Activated CD4-positive, alpha-beta T cell treated with anti-CD3 and anti-CD28 coated beads, Interleukin-2, amount 50 U/mL, for 48 hours (primary cell): ENCODE data around the gene CARMIL3.
"Not testable (repeated sequence)": the region's sequence is repeated elsewhere in the genome, so short reads cannot be mapped to it uniquely, and the experiment has no call there.

ENCODE experiments used
- DNase-seq, 2 experiments: peaks; one replicate each; pipeline ENCODE4 v3.0.0-alpha.2; 2020

The CARMIL3 gene

DNA sequence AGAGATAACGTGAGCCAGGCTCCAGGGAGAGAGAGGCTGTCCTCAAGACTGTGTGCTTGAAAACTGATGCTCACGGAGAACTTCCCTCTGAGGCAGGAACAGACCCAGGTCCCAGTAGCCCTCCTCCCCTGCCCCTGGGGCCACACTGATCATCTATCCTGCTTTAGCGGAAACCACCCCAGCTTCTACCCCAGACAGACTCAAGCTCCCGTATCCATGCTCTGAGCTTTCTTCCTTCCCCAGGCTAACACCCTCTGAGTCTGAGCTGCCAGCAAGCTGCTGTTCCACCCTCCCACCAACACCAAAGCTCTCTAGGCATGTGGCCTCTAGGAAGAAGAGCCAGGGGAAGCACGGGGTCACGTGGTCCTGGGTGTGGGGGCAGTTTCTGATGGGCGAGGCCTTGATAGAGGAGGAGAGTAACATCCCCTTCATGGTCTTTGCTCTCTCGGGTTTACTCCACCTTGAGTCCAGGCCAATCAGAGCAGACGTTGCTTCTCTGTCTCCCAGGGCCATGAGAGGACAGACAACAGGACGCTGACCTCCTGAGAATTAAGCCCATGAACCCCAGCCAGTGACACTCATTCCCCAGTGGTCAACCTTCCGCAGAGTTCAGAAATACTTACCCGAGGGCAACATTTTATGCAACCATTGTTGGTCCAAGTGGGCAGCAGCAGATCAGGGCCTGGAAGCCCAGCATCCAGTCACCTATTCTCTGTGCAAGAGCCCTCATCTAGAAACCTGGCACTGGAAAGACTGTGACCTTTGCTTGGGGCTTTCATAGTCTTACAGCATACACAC lies 43.7 kb downstream of the CARMIL3 start:
- DNase-seq: peak; percentile 74 to 83

DNA sequence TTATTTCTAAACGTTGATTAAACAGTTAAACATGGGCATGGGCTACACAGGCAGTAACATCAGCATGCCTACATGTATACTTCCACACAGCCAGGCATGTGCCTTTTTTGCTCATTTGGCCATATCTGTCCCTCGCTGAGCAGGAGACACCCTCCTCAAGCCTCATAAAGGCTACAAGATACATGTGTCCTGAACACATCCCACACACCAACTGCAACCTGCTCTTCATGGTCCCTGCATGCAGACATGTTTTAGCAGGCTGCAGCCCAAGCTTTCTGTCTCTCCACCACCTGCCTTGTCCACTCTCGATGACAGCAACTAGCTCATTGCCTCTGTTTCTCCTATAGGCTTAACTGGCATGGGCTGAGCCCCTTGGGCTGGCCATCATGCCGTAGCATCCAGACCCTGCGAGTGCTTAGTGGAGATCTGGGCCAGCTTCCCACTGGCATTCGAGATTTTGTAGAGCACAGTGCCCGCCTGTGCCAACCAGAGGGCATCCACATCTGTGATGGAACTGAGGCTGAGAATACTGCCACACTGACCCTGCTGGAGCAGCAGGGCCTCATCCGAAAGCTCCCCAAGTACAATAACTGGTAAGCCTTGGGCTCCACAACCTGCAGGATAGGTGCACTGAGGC lies 44.9 kb downstream of the CARMIL3 start:
- DNase-seq: no peak

DNA sequence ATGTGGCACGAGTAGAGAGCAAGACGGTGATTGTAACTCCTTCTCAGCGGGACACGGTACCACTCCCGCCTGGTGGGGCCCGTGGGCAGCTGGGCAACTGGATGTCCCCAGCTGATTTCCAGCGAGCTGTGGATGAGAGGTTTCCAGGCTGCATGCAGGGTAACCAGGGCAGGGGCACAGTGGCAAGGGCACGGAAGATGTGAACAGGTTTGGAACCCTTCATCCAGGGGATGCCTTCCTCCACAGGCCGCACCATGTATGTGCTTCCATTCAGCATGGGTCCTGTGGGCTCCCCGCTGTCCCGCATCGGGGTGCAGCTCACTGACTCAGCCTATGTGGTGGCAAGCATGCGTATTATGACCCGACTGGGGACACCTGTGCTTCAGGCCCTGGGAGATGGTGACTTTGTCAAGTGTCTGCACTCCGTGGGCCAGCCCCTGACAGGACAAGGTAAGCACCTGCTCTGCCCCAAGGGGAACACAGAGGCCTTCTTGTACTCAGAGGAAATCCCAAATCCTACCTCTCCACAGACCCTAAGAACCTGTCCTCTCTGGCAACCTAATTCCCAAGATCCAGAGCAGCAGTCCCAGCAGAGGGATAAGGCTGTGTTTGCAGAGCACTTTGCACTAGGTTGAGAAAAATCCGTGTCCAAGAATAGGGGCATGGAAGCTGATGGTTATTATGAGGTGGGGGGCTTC lies 46.6 kb downstream of the CARMIL3 start:
- no peak for DNase-seq

DNA sequence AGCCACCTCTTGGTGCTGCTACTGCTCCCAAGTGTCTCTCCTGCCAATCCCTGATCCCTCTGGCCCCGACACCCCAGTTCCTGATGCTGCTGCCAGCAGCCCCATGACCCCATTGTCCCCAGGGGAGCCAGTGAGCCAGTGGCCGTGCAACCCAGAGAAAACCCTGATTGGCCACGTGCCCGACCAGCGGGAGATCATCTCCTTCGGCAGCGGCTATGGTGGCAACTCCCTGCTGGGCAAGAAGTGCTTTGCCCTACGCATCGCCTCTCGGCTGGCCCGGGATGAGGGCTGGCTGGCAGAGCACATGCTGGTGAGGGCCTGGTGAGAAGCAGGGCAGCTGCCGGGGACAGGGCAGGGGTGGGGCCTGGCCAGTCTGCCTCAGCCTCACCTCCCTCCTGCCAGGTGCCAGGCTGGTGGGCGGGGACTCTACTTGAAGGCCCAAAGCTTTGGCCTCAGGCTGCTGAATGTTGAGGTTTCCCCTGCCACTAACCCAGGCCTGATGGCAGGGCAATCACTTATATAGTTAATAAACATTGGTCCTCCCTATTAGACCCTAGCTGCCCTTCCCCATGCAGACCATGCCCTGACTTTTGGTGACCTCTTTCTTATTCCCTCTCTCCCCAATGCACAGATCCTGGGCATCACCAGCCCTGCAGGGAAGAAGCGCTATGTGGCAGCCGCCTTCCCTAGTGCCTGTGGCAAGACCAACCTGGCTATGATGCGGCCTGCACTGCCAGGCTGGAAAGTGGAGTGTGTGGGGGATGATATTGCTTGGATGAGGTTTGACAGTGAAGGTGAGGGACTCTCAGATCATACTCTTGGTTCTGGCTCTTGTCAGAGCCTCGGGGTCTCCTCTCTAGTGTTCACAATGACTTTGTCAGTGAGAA lies 47.4 kb downstream of the CARMIL3 start:
- DNase-seq: no peak

DNA sequence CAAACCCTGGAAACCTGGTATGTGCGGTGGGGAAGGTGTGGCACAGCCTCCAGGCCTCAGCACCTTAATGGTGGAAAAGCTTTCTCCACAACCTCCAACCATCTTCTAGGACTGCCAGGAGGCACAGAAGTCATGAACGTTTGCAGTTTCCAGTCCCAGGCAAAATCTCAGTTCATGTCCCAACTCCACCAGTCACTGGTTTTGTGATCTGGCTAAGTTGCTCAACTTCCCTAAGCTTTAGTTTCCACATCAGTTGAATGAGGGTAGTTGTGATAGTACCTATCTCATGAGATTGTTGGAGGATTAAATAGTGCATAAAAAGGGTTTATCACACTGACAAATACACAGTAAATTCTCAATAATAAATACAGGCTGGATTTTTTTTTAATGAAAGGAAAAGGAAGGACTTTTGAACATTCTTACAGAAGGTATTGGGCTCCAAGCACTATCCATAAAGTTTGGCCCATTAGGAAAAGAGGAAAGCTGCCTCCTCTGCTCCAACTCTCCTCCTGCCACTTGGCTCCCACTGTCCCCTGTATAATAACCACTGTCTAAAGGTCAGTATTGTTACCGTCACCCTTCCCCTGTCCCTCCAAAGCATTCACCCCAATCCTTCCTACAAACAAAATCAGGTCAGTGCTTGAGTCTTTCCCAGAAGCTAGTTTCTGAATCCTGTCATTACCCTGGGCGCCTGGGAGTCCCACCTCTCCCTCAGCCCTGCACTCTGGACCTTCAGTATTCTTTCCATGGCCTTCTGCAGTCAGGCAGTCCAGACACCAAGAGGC lies 48.6 kb downstream of the CARMIL3 start:
- DNase-seq: no peak

DNA sequence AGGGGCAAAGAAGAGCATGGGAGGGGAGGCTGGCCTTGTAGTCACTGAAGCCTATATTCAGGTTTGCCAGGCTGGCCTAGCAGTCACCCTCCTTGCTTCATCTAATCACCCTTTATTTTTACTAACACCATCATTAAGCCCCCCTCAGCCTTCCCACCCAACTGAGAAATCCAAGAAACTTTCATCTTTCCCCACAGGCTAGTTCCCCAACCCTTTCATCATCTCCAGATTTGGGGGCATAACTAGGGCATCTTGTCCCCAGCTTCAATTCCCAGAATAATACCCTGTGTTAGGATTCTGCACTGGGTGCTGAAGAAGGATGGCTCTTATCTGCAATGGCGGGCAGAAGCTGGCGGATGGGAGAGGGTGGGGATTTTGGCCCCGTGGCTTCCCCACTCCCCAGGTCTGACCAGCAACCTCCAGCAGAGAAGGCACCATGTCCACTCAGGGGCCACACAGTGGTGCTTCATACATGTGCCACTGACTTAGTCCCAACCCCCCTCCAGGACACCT lies 49.2 kb downstream of the CARMIL3 start:
- DNase-seq: no peak

DNA sequence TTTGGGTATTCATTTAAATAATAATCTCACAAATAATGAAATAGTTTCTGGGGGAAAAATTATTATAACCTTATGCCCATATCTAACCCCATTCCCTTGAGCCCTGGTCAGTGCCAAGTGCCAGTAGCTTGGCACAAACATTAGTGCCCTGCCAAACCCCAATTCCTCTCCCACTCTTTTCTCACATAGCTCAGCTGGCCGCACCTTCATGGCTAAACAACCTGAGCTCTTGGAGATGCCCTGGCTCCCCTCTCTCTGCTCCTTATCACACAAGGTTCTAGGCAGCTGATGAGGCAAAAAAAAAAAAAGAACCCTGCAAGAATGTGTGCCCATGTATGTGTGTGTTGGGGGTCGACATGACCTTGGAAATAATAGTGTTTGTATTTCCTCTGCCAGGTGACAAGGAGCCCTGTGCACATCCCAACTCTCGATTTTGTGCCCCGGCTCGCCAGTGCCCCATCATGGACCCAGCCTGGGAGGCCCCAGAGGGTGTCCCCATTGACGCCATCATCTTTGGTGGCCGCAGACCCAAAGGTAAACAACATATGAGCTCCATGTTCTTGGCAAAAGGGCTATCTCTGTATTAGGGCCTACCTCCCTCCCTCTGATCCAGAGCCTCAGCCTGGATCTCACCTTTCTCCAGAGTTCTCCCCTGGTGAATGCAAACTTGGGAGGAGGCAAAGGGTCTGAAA lies 50.7 kb downstream of the CARMIL3 start:
- DNase-seq: no peak

DNA sequence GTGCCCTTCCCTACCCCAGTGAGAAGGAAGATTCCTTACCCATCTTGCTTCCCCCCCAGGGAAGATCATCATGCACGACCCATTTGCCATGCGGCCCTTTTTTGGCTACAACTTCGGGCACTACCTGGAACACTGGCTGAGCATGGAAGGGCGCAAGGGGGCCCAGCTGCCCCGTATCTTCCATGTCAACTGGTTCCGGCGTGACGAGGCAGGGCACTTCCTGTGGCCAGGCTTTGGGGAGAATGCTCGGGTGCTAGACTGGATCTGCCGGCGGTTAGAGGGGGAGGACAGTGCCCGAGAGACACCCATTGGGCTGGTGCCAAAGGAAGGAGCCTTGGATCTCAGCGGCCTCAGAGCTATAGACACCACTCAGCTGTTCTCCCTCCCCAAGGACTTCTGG lies 51.6 kb downstream of the CARMIL3 start:
- DNase-seq: no peak

DNA sequence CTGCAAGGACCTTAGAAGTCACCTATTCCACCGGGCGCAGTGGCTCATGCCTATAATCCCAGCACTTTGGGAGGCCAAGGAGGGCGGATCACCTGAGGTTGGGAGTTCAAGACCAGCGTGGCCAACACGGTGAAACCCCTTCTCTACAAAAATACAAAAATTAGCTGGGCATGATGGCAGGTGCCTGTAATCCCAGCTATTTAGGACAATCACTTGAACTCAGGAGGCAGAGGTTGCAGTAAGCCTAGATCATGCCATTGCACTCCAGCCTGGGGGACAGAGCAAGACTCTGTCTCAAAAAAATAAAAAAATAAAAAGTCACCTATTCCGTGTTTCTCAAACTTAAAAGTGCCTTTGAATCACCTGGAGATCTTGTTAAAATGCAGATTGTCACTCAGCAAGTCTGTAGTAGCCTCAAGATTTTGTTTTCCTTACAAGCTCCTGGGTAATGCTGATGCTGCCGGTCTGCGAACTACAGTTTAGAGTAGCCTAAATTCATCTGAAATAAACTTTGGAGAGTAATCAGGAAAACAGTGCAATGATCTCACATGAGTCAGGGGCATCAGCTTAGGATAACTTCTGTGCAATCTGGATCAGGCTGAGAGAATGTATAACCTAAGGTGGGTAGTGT lies 53.9 kb downstream of the CARMIL3 start:
- not testable (repeated sequence) for DNase-seq

DNA sequence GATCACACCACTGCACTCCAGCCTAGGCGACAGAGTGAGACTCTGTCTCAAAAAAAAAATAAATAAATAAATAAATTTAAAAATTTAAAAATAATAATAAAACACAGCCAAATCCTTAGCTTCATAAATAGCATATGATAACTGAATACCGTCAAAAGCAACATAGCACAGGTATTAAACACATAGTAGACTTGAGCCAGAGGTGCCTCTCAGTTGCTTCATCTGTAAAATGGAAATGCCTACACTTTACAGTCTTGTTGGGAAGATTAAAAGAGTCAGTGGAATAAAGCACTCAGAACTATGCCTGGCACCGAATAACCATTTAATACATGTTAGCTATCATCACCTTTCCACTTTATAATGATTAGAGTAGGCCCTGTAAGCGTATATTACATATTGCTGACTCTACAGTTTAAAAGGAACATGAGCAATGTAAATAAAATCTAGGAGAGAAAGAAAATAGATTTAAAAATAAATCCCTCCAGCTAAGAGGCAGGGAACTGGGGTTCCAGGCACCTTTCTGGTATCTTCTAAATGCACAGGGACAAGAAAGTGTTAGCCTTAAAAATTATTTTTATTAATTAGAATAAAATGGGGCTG lies 55.0 kb downstream of the CARMIL3 start:
- DNase-seq: no peak

DNA sequence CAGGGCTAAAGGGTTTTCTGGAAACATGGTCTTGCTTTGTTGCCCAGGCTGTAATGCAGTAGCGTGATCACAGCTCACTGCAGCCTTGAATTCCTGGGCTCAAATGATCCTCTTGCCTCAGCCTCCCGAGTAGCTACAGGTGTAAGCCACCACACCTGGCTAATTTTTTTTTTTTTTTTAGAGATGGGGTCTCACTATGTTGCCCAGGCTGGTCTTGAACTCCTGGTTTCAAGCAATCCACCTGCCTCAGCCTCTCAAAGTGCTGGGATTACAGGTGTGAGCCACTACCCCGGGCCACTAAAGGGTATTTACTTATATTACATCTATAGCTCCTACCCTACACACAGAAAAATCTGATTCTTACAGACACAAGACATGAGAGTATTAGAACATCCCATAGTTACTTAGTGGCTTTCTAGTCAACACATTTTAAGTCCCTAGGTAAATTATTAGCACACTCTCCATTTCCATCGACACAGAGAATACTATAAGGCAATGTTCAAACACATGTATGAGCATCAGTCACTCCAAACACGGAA lies 56.6 kb downstream of the CARMIL3 start:
- DNase-seq: no peak

DNA sequence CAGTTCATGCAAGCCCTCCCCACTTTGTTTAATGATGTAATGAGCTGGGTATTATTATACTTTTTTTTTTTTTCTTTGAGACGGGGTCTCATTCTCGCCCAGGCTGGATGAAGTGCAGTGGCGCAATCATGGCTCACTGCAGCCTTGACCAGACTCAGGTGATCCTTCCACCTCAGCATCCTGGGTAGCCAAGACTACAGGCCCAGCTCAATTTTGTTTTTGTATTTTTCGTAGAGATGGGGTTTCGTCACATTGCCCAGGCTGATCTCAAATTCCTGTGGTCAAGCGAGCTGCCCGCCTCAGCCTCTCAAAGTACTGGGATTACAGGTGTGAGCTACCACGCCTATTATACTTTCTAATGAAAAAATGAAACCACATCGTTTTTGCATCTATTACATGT lies 58.3 kb downstream of the CARMIL3 start:
- DNase-seq: no peak

DNA sequence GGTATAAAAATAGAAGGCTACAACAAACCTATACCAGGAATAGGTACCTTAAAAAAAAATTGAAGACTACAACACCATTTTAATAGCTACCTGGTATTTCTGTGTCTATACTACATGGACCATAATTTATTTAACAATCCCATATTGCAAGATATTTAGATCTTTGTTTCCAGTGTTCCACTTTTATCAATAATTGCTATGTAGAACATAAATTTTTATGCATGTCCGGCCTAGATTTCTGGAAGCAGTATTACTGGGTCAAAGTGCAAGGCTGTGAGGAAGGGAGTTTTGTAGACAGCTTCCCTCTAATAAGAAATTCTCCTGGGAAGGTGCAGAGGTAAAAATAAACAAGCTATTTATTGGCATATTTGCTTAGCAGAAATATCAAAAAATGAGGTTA lies 58.7 kb downstream of the CARMIL3 start:
- no peak for DNase-seq

DNA sequence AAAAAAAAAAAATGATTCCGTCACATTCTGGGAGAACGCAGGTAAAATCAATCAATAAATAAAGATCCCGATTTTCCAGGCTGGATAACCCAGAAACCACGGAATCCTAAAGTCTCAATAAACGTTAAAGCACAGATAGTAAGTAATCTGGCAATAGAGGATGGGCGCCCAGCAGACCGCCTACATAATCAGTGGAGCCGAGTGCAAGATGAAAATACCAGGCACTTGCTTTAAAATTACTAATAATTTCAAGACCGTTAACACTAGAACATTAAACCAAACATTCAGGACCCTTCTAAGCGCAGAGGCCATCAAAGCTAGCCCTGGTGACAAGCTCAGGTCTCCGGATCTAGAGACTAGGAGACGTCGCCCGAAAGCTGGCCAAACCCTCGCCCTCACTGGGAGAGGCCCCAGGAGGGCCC lies 61.6 kb downstream of the CARMIL3 start:
- no peak for DNase-seq

DNA sequence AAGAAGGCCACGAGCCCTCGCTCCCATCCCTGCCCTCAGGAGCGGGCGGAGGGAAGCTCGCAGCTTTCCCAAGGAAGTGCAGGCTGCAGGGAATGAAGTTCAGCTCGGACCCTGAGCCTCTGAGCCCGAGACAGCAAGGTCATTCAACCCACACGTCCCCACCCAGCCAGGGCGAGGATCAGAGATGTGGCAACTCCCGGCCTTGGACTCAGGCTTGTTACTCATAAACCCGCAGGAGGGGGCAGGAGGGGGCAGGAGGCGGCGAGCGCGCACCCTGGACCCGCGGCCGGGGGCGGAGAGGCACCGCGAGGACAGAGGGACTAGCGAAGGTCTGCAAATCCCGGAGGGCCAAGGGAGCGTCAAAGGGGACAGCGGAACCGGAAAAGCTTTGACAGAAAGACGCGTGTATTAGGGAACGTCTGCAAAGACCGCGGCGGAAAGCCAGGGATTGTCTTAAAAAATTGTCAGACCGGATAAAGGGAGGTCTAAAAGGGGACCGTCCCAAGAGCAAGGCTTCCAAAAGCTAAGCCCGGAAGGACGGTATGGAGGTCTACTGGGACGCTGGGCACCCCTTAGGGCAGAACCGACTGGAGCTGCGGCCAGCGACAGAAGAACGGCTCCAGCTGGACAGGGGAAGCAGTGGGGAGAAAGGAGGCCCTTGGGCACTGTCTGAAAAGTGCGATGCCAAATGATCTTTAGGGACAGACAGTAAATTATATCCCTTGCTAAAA lies 62.2 kb downstream of the CARMIL3 start:
- peak; percentile 80 to 87 for DNase-seq

DNA sequence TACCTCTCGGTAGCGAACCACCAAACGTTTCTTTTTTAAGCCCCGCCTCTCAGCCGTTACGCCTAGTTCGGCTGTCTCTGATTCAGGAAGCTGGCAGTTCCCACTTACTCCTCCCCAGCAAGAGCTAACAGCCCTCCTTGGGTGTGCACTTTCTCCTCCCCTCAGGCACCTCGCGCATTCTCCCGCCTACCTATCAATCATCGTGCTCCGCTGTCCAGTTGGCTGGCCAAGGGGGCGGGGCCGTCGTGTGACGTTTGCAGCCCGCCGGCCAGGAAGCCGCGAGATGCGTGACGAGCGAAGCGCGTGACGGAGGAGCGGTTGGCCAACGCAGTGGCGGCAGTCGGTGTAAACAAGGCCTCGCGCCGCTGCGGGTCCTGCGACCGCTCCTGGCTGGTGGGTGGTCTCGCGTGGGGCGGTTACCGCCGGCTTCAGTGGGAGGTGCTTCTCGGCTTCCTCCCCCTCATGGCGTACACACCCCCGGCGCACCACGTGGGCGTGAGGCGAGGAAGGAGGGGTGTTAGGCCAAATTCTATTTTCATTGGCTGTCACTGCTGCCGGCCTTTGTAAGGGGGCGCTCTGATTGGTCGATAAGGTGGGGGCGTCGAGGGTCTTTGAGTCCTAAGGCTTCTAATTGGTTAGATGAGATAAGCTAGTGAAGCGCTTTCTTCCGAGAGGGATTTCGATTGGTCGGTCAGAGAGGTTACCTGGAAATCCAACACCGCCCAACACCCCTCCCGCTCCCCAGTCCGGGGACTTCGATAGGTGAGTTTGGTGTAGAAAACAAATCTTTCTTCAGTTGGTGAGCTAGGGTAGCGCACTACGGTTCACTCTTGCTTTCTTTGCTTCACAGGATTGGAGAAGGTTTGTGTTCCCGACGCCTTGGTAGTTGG lies 63.0 kb downstream of the CARMIL3 start, which contains the start of the genes DCAF11 and NRL:
Gene DCAF11, plus strand, starts transcription at position 246 of the 890 bp plus-strand sequence. CDS start 818 bp downstream, outside the sequence.
Gene NRL, minus strand, starts transcription at position 418 of the 890 bp plus-strand sequence. CDS start 32,101 bp downstream, outside the sequence.
- peak; percentile 98 for DNase-seq

DNA sequence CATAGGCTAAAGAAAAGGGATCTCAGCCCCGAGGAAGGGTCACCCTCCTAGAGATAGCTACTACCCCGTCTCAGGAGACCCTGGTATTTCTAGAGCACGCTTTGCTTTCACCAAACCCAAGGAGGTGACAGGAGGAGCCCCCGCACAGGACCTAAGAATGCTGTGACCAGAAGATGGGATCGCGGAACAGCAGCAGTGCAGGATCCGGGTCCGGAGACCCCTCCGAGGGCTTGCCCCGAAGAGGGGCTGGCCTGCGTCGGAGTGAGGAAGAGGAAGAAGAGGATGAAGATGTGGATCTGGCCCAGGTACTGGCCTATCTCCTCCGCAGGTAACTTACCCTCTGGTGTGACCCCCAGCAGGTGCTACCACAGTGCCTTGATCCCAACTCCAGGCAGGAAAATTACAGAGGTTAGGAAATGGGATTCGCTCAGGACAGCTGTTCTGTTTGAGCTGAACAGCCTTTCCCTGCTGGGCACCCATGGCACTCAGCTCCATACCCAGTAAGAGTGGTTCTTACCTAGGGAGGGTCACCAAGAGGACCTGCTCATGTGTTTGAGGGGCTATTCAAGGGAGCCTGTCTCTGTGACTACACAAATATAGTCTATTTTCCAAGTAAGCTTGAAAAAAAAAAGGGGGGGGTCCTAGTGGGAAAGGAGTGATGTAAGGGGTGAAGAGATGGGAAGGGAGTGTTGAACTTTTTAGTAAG lies 63.8 kb downstream of the CARMIL3 start:
- no peak for DNase-seq
